ENCODE results near the gene SDK1. TPM values are rescaled to one million over a fixed set of nuclear protein-coding genes. Genes with fewer than 3 reads are reported as not detected.
A peak's percentile ranks its signal among the peaks of the same experiment; 100 is the strongest.

SDK1 gene
- total RNA-seq, 1 donor from 2014 or later: 3.9 TPM

- no peak overlapping the region for H3K4me3 ChIP-seq (ENCODE audit: low read depth, low read length)
- H3K27me3 ChIP-seq (ENCODE audit: control insufficient read depth, insufficient read depth, low read length): no peaks in the 10 kb centered on the region
- no peak for TF ChIP-seq CTCF (IDR thresholded peaks at IDR 0.05; ENCODE audit: insufficient read depth, low read length, poor library complexity, severe bottlenecking)
- no peaks in the 10 kb centered on the region for H3K36me3 ChIP-seq (ENCODE audit: control insufficient read depth, insufficient read depth, low read length)
- DNase-seq (ENCODE audit: low read depth): no peak
These were observed 367.7 kb downstream of the SDK1 start for GRCh38 chr7:3668743-3669142.

GRCh38 chr7:3670898-3671297 lies 369.8 kb downstream of the SDK1 start:
- Histone ChIP-seq H3K36me3 (ENCODE audit: control insufficient read depth, insufficient read depth, low read length) (no peaks in the 10 kb centered on the region), H3K27me3 (ENCODE audit: control insufficient read depth, insufficient read depth, low read length) (no peaks in the 10 kb centered on the region), H3K4me3 (ENCODE audit: low read depth, low read length) (no peak overlapping the region)
- TF ChIP-seq CTCF (IDR thresholded peaks at IDR 0.05; ENCODE audit: insufficient read depth, low read length, poor library complexity, severe bottlenecking): no peak
- DNase-seq (ENCODE audit: low read depth): no peak

GRCh38 chr7:3673524-3673923 lies 372.5 kb downstream of the SDK1 start:
- H3K4me3 ChIP-seq (ENCODE audit: low read depth, low read length): no peak overlapping the region
- no peaks in the 10 kb centered on the region for H3K27me3 ChIP-seq (ENCODE audit: control insufficient read depth, insufficient read depth, low read length)
- peak; percentile 55 for TF ChIP-seq CTCF (IDR thresholded peaks at IDR 0.05; ENCODE audit: insufficient read depth, low read length, poor library complexity, severe bottlenecking)
- no peaks in the 10 kb centered on the region for H3K36me3 ChIP-seq (ENCODE audit: control insufficient read depth, insufficient read depth, low read length)
- no peak for DNase-seq (ENCODE audit: low read depth)

GRCh38 chr7:3678314-3678810 lies 377.3 kb downstream of the SDK1 start:
- TF ChIP-seq CTCF (IDR thresholded peaks at IDR 0.05; ENCODE audit: insufficient read depth, low read length, poor library complexity, severe bottlenecking): no peak
- Histone ChIP-seq H3K36me3 (ENCODE audit: control insufficient read depth, insufficient read depth, low read length) (no peaks in the 10 kb centered on the region), H3K4me3 (ENCODE audit: low read depth, low read length) (no peak overlapping the region), H3K27me3 (ENCODE audit: control insufficient read depth, insufficient read depth, low read length) (no peaks in the 10 kb centered on the region)
- no peak for DNase-seq (ENCODE audit: low read depth)

- H3K4me3 ChIP-seq (ENCODE audit: low read depth, low read length): no peak overlapping the region
- DNase-seq (ENCODE audit: low read depth): no peak
- H3K27me3 ChIP-seq (ENCODE audit: control insufficient read depth, insufficient read depth, low read length): no peaks in the 10 kb centered on the region
- TF ChIP-seq CTCF (IDR thresholded peaks at IDR 0.05; ENCODE audit: insufficient read depth, low read length, poor library complexity, severe bottlenecking): no peak
- no peaks in the 10 kb centered on the region for H3K36me3 ChIP-seq (ENCODE audit: control insufficient read depth, insufficient read depth, low read length)
These were observed 381.1 kb downstream of the SDK1 start for GRCh38 chr7:3682028-3682710.

Measured in kidney epithelial cell (primary cell).